ENCODE results near the gene SLC25A34.

GRCh38 chr1:15757016-15757543, 21.0 kb downstream of the SLC25A34 start:
- TF ChIP-seq CTCF (IDR thresholded peaks at IDR 0.05; ENCODE audit: low read depth, low read length) (no peak), EZH2phosphoT487 (IDR thresholded peaks at IDR 0.05; ENCODE audit: low read depth) (no peak)
